DMS79 treated with DMSO at 0.1 percent for 48 hours (cell line): ENCODE measurements around the gene RSPH10B2.
"Not testable (repeated sequence)": the region's sequence is repeated elsewhere in the genome, so short reads cannot be mapped to it uniquely, and the experiment has no call there.

Experiments used
- DNase-seq: peaks from one replicate; lab custom pipeline; 2025; lab: John Stamatoyannopoulos, UW

Gene RSPH10B2

DNA sequence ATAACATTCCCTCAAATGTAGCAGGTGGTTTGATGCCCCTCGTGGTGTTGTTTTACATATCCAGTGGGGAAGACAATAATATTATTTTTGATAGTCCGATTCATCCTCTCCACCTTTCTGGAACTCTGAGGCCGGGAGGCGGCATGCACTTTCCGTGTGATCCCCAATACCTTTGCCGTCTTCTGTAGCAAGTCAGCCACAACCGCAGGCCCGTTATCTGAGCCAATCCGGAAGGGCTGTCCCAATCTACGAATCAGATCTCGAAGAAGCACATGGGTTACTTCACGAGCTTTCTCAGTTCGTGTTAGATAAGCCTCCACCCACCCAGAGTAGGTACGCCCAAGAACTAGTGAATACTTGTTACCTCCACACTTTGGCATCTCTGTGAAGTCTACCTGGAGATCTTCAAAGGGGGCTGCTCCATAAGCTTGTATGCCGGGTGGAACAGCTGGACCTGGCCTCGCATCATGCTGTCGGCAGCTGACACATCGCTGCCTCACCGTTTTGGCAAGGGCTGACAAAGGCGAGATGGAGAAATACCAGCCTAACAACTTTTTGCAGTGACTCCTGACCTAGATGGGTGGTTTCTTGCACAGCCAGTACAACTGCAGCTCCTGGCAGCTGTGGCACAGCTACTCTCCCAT, 88.5 kb downstream of the RSPH10B2 start:
- not testable (repeated sequence) for DNase-seq

DNA sequence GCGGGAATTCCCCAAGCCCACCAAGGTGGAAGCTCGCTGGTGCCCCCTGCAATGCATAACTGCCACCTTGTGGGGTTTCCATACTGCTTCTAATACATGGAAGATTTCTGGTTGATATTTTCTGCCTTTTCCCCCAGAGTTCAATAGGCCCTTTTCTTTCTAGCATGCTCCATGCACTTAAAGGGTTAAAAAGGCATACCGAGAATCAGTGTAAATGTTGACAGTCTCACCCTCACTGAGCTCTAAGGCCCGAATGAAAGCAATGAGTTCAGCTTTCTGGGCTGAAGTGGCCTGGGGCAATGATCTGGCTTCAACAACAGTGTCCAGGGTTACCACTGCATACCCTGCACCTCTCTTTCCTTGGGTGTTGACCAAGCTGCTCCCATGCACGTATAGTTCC, 89.2 kb downstream of the RSPH10B2 start:
- not testable (repeated sequence) for DNase-seq

DNA sequence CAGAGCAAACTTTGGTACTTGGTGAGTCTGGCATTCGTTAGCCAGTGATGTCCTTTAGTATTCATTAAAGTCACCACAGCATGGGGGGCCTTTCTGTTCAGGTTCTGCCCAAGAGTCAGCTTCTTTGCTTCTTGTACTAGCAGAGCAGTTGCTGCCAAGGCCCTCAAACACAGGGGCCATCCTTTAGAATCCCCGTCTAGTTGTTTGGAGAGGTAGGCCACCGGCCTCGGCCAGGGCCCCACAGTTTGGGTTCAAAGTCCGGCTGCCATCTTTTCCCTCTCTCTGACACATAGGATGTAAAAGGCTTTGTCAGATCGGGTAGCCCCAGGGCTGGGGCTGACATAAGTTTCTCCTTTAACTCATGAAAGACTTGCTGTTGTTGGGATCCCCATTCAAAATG, 89.8 kb downstream of the RSPH10B2 start:
- DNase-seq = not testable (repeated sequence)

DNA sequence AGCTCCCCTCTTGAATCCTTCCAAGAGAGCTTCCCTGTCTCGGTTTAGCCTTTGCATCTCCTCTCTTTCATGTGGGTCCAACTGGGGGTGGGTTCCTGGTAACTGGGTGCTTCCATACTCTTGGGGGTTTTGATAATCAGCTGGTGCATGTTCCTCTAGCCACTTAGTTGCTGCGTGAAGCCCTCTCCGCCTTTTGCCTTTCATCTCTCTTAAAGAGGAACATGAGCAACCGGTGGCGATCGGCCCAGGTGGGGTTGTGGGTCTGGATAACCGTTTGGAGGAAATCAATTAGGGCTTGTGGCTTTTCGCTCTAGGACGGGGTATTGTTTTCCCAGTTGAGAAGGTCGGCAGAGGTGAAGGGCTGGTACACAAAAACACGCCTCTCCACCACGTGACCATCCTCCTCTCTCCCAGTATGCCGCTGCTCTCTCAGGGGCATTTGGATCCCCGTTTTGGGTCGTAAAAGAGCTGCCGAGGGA, 92.1 kb downstream of the RSPH10B2 start:
- not testable (repeated sequence) for DNase-seq

DNA sequence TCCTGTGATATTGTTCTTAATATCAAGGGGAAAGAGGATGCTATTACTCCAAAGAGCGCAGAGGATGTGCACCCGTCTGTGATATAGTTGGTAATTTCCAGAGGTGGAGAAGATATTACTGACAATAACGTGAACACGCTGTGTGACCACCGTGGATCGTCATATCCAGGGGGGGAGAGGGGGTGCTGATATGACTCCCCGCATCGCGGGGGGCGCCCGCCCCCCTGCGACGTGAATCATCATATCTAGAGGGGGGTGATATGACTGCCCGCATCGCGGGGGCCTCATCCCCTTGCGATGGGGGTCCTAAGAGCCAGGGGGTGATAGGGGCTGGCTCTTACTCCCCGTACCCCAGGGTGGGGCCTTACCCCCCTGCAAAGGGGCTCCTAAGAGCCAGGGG, 93.8 kb downstream of the RSPH10B2 start:
- DNase-seq = not testable (repeated sequence)
